ENCODE measurements around the gene RAB27B. TPM values are rescaled to one million over a fixed set of nuclear protein-coding genes. Genes with fewer than 3 reads are reported as not detected.

RAB27B gene
- total RNA-seq, 1 donor = 38.0 TPM

GRCh38 chr18:54825601-54826344 is 2.5 kb upstream of the RAB27B start:
- H3K4me3 ChIP-seq (ENCODE audit: low read depth, low read length) = no peak overlapping the region
- TF ChIP-seq CTCF (IDR thresholded peaks at IDR 0.05; ENCODE audit: insufficient read depth, low read length) = no peak
- no peak for DNase-seq (ENCODE audit: low read depth)

- no peak for DNase-seq (ENCODE audit: low read depth)
- peak overlapping the region; percentile 78 for H3K4me3 ChIP-seq (ENCODE audit: low read depth, low read length)
- TF ChIP-seq CTCF (IDR thresholded peaks at IDR 0.05; ENCODE audit: insufficient read depth, low read length) = no peak
These were observed 709 bp downstream of the RAB27B start for GRCh38 chr18:54828986-54829385.

DNA sequence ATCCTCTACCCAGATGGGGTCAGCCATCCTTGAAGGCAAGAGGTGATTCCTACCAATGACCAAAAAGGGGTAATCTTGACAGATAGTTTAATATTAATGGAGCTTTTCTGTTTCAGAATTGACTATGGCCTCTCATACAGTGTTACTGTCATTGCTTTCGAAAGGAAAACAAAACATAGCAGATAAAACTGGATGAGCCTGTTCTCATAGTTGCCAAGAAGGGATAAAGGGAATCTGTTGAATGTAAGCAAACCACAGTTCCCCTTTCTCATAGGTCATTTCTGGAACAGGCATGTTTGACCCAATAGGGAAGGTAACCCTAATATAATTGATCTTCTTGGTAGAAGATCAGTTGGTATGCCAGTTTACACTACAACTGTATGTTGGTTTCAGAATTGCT is 1.6 kb downstream of the RAB27B start:
- no peak for TF ChIP-seq CTCF (IDR thresholded peaks at IDR 0.05; ENCODE audit: insufficient read depth, low read length)
- no peak for DNase-seq (ENCODE audit: low read depth)
- H3K4me3 ChIP-seq (ENCODE audit: low read depth, low read length) = no peak overlapping the region

DNA sequence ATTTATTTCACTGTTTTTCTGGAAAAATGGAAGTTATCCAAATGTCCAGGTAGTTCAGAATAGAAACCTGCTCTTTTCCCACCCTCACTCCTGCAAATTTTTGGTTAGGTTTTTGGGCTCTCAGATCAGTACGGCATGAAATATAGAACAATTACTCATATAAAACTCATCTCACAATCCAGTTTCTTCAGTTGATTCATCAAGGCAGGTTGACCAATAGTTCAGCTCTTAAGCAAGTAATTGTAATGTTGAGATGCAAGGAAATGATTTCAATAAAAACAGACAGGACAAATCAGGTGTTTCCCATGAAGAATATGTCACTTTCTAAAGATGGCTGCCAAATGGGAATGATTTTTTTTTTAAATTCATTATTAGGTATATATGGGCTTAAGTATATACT is 2.0 kb downstream of the RAB27B start:
- no peak overlapping the region for H3K4me3 ChIP-seq (ENCODE audit: low read depth, low read length)
- no peak for TF ChIP-seq CTCF (IDR thresholded peaks at IDR 0.05; ENCODE audit: insufficient read depth, low read length)
- DNase-seq (ENCODE audit: low read depth) = no peak

- TF ChIP-seq CTCF (IDR thresholded peaks at IDR 0.05; ENCODE audit: insufficient read depth, low read length) = no peak
- H3K4me3 ChIP-seq (ENCODE audit: low read depth, low read length) = no peak overlapping the region
- no peak for DNase-seq (ENCODE audit: low read depth)
These were observed 2.6 kb downstream of the RAB27B start for GRCh38 chr18:54830866-54831265.

DNA sequence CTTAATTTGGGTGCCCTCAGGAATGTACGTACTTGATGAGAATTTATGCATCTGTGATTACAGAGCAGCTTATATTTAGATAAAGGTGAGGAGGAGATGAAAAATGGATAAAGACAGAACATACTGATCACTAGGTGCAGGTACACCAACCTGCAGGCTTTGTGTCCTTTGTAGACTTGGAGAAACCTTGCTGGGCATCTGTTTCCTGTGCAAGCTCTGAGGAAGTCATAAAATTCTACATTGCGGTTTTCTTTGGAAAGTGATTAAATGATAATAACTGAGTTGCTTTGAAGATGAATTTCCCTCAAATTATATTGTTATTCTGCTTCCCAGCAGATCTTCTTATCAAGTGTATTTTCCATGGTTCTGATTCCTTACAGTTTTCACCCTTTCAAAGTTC is 7.7 kb downstream of the RAB27B start:
- no peak overlapping the region for H3K4me3 ChIP-seq (ENCODE audit: low read depth, low read length)
- no peak for DNase-seq (ENCODE audit: low read depth)
- TF ChIP-seq CTCF (IDR thresholded peaks at IDR 0.05; ENCODE audit: insufficient read depth, low read length) = no peak

DNA sequence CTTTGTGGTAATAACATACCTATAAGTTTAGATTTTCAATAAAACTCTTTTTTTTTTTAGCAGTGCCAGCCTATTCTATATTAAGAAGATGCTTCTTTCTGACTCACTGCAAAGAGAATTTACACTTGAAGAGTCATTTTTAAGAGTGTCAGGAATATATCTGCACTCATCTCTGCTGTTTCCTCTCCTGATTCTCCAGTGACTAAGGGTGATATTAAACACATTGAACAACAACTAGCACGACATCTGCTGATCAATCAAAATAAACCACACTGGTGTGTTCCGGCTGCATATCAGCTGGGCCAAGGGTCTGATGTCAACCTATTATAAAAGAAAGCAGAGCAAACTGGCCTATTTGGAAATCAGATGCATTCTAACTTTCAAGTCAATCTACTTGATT is 15.0 kb downstream of the RAB27B start:
- DNase-seq (ENCODE audit: low read depth) = no peak
- H3K4me3 ChIP-seq (ENCODE audit: low read depth, low read length) = no peak overlapping the region
- no peak for TF ChIP-seq CTCF (IDR thresholded peaks at IDR 0.05; ENCODE audit: insufficient read depth, low read length)
